H1 (cell line): Measurements from ENCODE around the gene ADCY2. TPM values are rescaled to one million over a fixed set of nuclear protein-coding genes. Genes with fewer than 3 reads are reported as not detected.

Source experiments
- CTCF ChIA-PET: fragments of 300-600 bp; sonication (Branson Sonifier 250); formaldehyde crosslinking; loops from one replicate; lab custom pipeline; 2021; ENCODE audit not compliant: partially characterized antibody; lab: Charles Lee
- POLR2A ChIA-PET: fragments of 300-600 bp; sonication (Branson Sonifier 250); formaldehyde crosslinking; loops from one replicate; lab custom pipeline; 2021; ENCODE audit warnings: inconsistent platforms; ENCODE audit not compliant: partially characterized antibody; lab: Charles Lee
- DNase-seq, 2 experiments: peaks; one replicate each; pipeline versions ENCODE4 v3.0.0 to v3.0.0-alpha.2; 2010 to 2022; ENCODE audit warnings: low spot score in 2 of 2, low read depth in 1 of 2, mixed read lengths in 1 of 2
- FAIRE-seq: peaks from 2 replicates; lab custom pipeline; 2011; peaks lifted over from hg19 to GRCh38; lab: Jason Lieb, UNC
- H2AFZ ChIP-seq: 2 replicates; pipeline ENCODE4 v1.8.1; 2012; ENCODE audit warnings: low read length, inconsistent platforms
- H2AK5ac ChIP-seq: 2 replicates; pipeline ENCODE4 v1.6.1; 2013; ENCODE audit warnings: low read depth, low read length
- H2BK120ac ChIP-seq: replicated peaks from 2 replicates; pipeline ENCODE3; 2013; ENCODE audit warnings: low read depth, low read length, inconsistent platforms
- H2BK12ac ChIP-seq: 2 replicates; pipeline ENCODE4 v1.6.1; 2013; ENCODE audit warnings: low read depth, low read length
- H2BK15ac ChIP-seq: 2 replicates; pipeline ENCODE4 v1.6.1; 2013; ENCODE audit warnings: low read length
- H2BK20ac ChIP-seq: 2 replicates; pipeline ENCODE4 v1.6.1; 2013; ENCODE audit warnings: low read length
- H2BK5ac ChIP-seq: 2 replicates; pipeline ENCODE4 v1.6.1; 2013; ENCODE audit warnings: low read depth, low read length
- H3K14ac ChIP-seq: 2 replicates; pipeline ENCODE4 v1.6.1; 2013; ENCODE audit warnings: inconsistent platforms; ENCODE audit not compliant: insufficient read length
- H3K18ac ChIP-seq: 2 replicates; pipeline ENCODE4 v1.6.1; 2013; ENCODE audit warnings: low read length; ENCODE audit errors: extremely low read depth
- H3K23ac ChIP-seq: 2 replicates; pipeline ENCODE4 v1.6.1; 2013; ENCODE audit warnings: inconsistent platforms; ENCODE audit not compliant: insufficient read length
- H3K23me2 ChIP-seq: 2 replicates; pipeline ENCODE4 v1.6.1; 2013; ENCODE audit warnings: low read depth, low read length
- H3K27ac ChIP-seq: 2 replicates; pipeline ENCODE4 v1.6.1; 2011; ENCODE audit warnings: low read depth, low read length, inconsistent platforms
- H3K27me3 ChIP-seq, 4 experiments: replicated peaks in 1 of 4; 1 replicate in 1 of 4; 2 replicates in 3 of 4; pipeline versions ENCODE4 v1.6.1 to v1.8.1; 2011 to 2013; ENCODE audit warnings: low read length in 3 of 4, mild to moderate bottlenecking in 3 of 4, inconsistent platforms in 2 of 4, mixed read lengths in 2 of 4, moderate library complexity in 1 of 4; ENCODE audit not compliant: control insufficient read depth in 3 of 4, insufficient read depth in 3 of 4; ENCODE audit errors: extremely low read depth in 1 of 4
- H3K36me3 ChIP-seq, 4 experiments: 2 replicates each; pipeline versions ENCODE4 v1.6.1 to v1.8.1; 2011 to 2013; ENCODE audit warnings: mild to moderate bottlenecking in 4 of 4, low read length in 3 of 4, moderate library complexity in 2 of 4, control low read depth in 1 of 4, inconsistent platforms in 1 of 4; ENCODE audit not compliant: insufficient read depth in 4 of 4, control insufficient read depth in 2 of 4
- H3K4ac ChIP-seq: replicated peaks from 2 replicates; pipeline ENCODE3; 2013; ENCODE audit warnings: low read length, low read depth, mixed read lengths, inconsistent platforms; ENCODE audit not compliant: insufficient read length
- H3K4me1 ChIP-seq, 4 experiments: replicated peaks in 1 of 4; 1 replicate in 1 of 4; 2 replicates in 3 of 4; pipeline versions ENCODE4 v1.6.1 to v1.8.1; 2011 to 2013; ENCODE audit warnings: low read length in 3 of 4, inconsistent platforms in 2 of 4, mixed read lengths in 1 of 4; ENCODE audit not compliant: insufficient read depth in 4 of 4, control insufficient read depth in 3 of 4
- H3K4me2 ChIP-seq, 2 experiments: 2 replicates each; pipeline versions ENCODE4 v1.6.1 to v1.8.1; 2011 to 2013; ENCODE audit warnings: low read depth in 2 of 2, low read length in 2 of 2, control low read depth in 1 of 2, inconsistent platforms in 1 of 2, mild to moderate bottlenecking in 1 of 2; ENCODE audit not compliant: insufficient read depth in 1 of 2
- H3K4me3 ChIP-seq, 4 experiments: fragments of 200-600, 300-600 bp in 1 of 4; sonication (generic), shearing (Covaris generic), sonication (Bioruptor Twin) in 1 of 4; 2 replicates each; pipeline versions ENCODE4 v1.5.1 to v1.8.1; 2011 to 2016; ENCODE audit warnings: low read length in 4 of 4, low read depth in 3 of 4, control low read depth in 2 of 4, inconsistent platforms in 2 of 4, mild to moderate bottlenecking in 2 of 4, mixed read lengths in 1 of 4, moderate library complexity in 1 of 4; ENCODE audit not compliant: insufficient read depth in 2 of 4; ENCODE audit errors: extremely low read depth in 1 of 4
- H3K56ac ChIP-seq: replicated peaks from 2 replicates; pipeline ENCODE3; 2013; ENCODE audit warnings: low read depth, mild to moderate bottlenecking, mixed read lengths, low read length, inconsistent platforms; ENCODE audit not compliant: insufficient read length
- H3K79me1 ChIP-seq: 2 replicates; pipeline ENCODE4 v1.6.1; 2013; ENCODE audit warnings: low read depth, low read length, control low read depth
- H3K79me2 ChIP-seq, 2 experiments: 2 replicates each; pipeline versions ENCODE4 v1.6.1 to v1.8.1; 2012 to 2013; ENCODE audit warnings: low read length in 2 of 2, mild to moderate bottlenecking in 2 of 2, inconsistent platforms in 1 of 2; ENCODE audit not compliant: insufficient read depth in 2 of 2, control insufficient read depth in 1 of 2
- H3K9ac ChIP-seq, 4 experiments: replicated peaks in 1 of 4; 1 replicate in 1 of 4; 2 replicates in 3 of 4; pipeline versions ENCODE4 v1.6.1 to v1.8.1; 2011 to 2013; ENCODE audit warnings: low read depth in 3 of 4, low read length in 3 of 4, control low read depth in 2 of 4, mild to moderate bottlenecking in 2 of 4, moderate library complexity in 2 of 4, inconsistent platforms in 1 of 4; ENCODE audit errors: extremely low read depth in 1 of 4
- H3K9me3 ChIP-seq, 2 experiments: 2 replicates each; pipeline versions ENCODE4 v1.6.1 to v1.8.1; 2012 to 2013; ENCODE audit warnings: mild to moderate bottlenecking in 2 of 2, moderate library complexity in 2 of 2, control low read depth in 1 of 2, inconsistent platforms in 1 of 2, low read depth in 1 of 2, low read length in 1 of 2, mixed read lengths in 1 of 2; ENCODE audit not compliant: insufficient read depth in 2 of 2
- H4K20me1 ChIP-seq, 2 experiments: replicated peaks in 1 of 2; 2 replicates each; pipeline versions ENCODE3 to v1.8.1; 2011 to 2013; ENCODE audit warnings: inconsistent platforms in 2 of 2, low read length in 2 of 2, mild to moderate bottlenecking in 1 of 2; ENCODE audit not compliant: insufficient read depth in 2 of 2, control insufficient read depth in 1 of 2
- H4K5ac ChIP-seq: 2 replicates; pipeline ENCODE4 v1.6.1; 2013; ENCODE audit warnings: low read length, low read depth, mixed read lengths, inconsistent platforms; ENCODE audit not compliant: insufficient read length
- H4K8ac ChIP-seq: 2 replicates; pipeline ENCODE4 v1.8.0; 2013; ENCODE audit warnings: mild to moderate bottlenecking, moderate library complexity, low read length, inconsistent platforms; ENCODE audit not compliant: insufficient read depth; ENCODE audit errors: extremely low read depth
- H4K91ac ChIP-seq: replicated peaks from 2 replicates; pipeline ENCODE3; 2013; ENCODE audit warnings: low read length, mixed read lengths, inconsistent platforms; ENCODE audit not compliant: insufficient read length
- BRCA1 ChIP-seq: IDR thresholded peaks from 2 replicates; pipeline ENCODE4 v1.6.1; 2012; ENCODE audit warnings: low read depth, low read length, improper control_type of control experiment
- CEBPB ChIP-seq: IDR thresholded peaks from 2 replicates; pipeline ENCODE4 v1.6.1; 2012; ENCODE audit warnings: low read depth, low read length
- CHD1 ChIP-seq: IDR thresholded peaks from 2 replicates; pipeline ENCODE4 v1.6.1; 2012; ENCODE audit warnings: low read depth, low read length, improper control_type of control experiment
- EP300 ChIP-seq, 2 experiments: IDR thresholded peaks; 1 replicate in 1 of 2; 2 replicates in 1 of 2; pipeline ENCODE4 v1.6.1; 2011 to 2012; ENCODE audit warnings: low read depth in 2 of 2, low read length in 2 of 2, mild to moderate bottlenecking in 2 of 2, borderline replicate concordance in 1 of 2, inconsistent platforms in 1 of 2, moderate library complexity in 1 of 2
- JUN ChIP-seq: IDR thresholded peaks from 2 replicates; pipeline ENCODE4 v1.6.1; 2011; ENCODE audit warnings: low read depth, mild to moderate bottlenecking, improper control_type of control experiment, low read length
- MAFK ChIP-seq: IDR thresholded peaks from 2 replicates; pipeline ENCODE4 v1.6.1; 2012; ENCODE audit warnings: low read depth, mild to moderate bottlenecking, improper control_type of control experiment, low read length
- PHF8 ChIP-seq: fragments of 200-600 bp; sonication (generic); conservative IDR thresholded peaks from 2 replicates; pipeline ENCODE4 v1.7.1; 2012; ENCODE audit warnings: low read depth, mild to moderate bottlenecking, inconsistent platforms, low read length, moderate library complexity
- RBBP5 ChIP-seq: IDR thresholded peaks from 2 replicates; pipeline ENCODE4 v1.7.1; 2012; ENCODE audit warnings: low read depth, mild to moderate bottlenecking, inconsistent platforms, low read length, moderate library complexity, borderline replicate concordance
- SP4 ChIP-seq: IDR thresholded peaks from 2 replicates; pipeline ENCODE4 v1.6.1; 2012; ENCODE audit warnings: low read length, inconsistent platforms
- SRF ChIP-seq: IDR thresholded peaks from 2 replicates; pipeline ENCODE4 v1.6.1; 2011; ENCODE audit warnings: mild to moderate bottlenecking, low read depth, low read length, moderate library complexity
- WGBS, 2 experiments: shearing (Covaris generic) in 1 of 2; methylation state at CpG; one replicate each; pipeline versions ENCODE4 v1.1.6 to v1.1.7; 2013 to 2015; ENCODE audit warnings: low lambda C conversion rate in 2 of 2, mixed read lengths in 2 of 2, inconsistent platforms in 1 of 2, low coverage in 1 of 2, missing lambda C conversion rate in 1 of 2; ENCODE audit not compliant: insufficient replicate concordance in 2 of 2, insufficient coverage in 1 of 2, insufficient read length in 1 of 2; ENCODE audit errors: extremely low coverage in 1 of 2, missing lambda C conversion rate in 1 of 2; 5-methylcytosine and 5-hydroxymethylcytosine counted together
- polyA plus RNA-seq, 7 experiments: library from polyadenylated mRNA; depleted of rRNA in 3 of 7; stranded (reverse) in 5 of 7; unstranded in 2 of 7; fragments of >200 nt in 5 of 7; fragments of 200-250 nt in 2 of 7; gene quantifications; 1 replicate in 5 of 7; 2 replicates in 1 of 7; 4 replicates in 1 of 7; pipeline versions ENCODE4 v1.2.1 to v1.2.3, GENCODE V29; 2011 to 2013; ENCODE audit warnings: missing spikeins in 2 of 7, mixed read lengths in 2 of 7
- total RNA-seq: library from RNA; stranded (reverse); fragmentation: NEBNext Ultra II Directional; extraction: Animal tissue kit (Norgen Biotek cat#: 25700); gene quantifications from 2 replicates; pipeline ENCODE4 v1.2.1, GENCODE V29; 2021

Gene ADCY2
- total and polyA plus RNA-seq, 2 of the 8 experiments (the other 6 are each of a cell fraction or from before 2014, with no cell fraction given): 35.8 to 122 TPM

DNA sequence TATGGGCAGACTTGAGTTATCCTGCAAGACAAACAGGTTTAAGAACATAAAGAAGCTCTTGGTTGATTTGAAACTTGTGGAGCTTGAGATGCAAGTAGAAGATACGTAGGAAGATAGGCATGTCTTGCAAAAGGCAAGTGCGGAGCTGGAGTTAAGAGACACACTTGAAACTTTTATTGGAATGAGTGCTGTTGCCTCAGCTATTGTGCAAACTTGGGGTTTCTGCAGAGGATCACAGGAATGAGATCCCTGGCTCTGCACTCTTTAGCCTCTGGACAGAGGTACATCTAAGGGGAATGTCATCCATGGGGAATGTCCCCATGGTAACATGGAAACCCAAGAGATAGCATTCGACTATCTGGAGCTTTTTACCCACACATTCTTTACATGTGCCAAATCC, 121.1 kb downstream of the ADCY2 start:
- Histone ChIP-seq H2BK15ac (no peak overlapping the region), H2AFZ (no peak overlapping the region), H3K79me2 (peaks cover 0 to 84% of the 10 kb centered on the region in 2 experiments; a peak in 2 of 4 replicates), H4K8ac (no peak overlapping the region), H3K4me3 (no peak overlapping the region), H3K79me1 (peaks cover 3% of the 10 kb centered on the region; the same call in 1 of the 2 replicates), H3K18ac (no peak overlapping the region), H3K4ac (no peak overlapping the region), H3K23me2 (no peaks in the 10 kb centered on the region; the same call in 1 of the 2 replicates), H2BK12ac (no peak overlapping the region; the same call in 1 of the 2 replicates), H2AK5ac (no peak overlapping the region), H3K23ac (no peak overlapping the region), H3K27ac (no peak overlapping the region), H4K20me1 (peaks cover 2 to 3% of the 10 kb centered on the region in 2 experiments), H3K4me1 (peaks cover 1 to 10% (median 7%) of the 10 kb centered on the region in 4 experiments; a peak in 5 of 7 replicates), H3K14ac (no peak overlapping the region), H2BK20ac (no peak overlapping the region), H3K4me2 (no peak overlapping the region)
- FAIRE-seq (no peak), DNase-seq (no peak)
- 91% methylated on average over 3 of the region's 3 CpGs; no CpG with 5 or more reads in 1 of the 2 experiments for WGBS, 2 experiments
- ChIA-PET CTCF (interaction anchor here (0.6 to 3.7 kb wide), 11 partner anchors 11 to 373 kb away, joined by 3 to 12 read pairs (median 3); no protein-coding TSS in a partner anchor), POLR2A (no interaction called here)
- no peak for TF ChIP-seq BRCA1
- no peak for TF ChIP-seq MAFK
- TF ChIP-seq CEBPB: no peak
- TF ChIP-seq SP4: no peak
- TF ChIP-seq JUN: no peak
- TF ChIP-seq RBBP5: no peak
- no peak for TF ChIP-seq PHF8
- TF ChIP-seq SRF: no peak
- TF ChIP-seq CHD1: no peak
- no peak for TF ChIP-seq EP300 (IDR thresholded peaks at IDR 0.05; ENCODE audit: borderline replicate concordance in 1 of 2, low read depth in 2 of 2, low read length in 2 of 2)
- TF ChIP-seq, all 59 proteins: peak for 0
- Histone ChIP-seq H2BK5ac (no peak overlapping the region), H2BK120ac (no peak overlapping the region), H3K56ac (no peak overlapping the region), H3K27me3 (no peaks in the 10 kb centered on the region), H3K9me3 (no peaks in the 10 kb centered on the region), H3K9ac (no peak overlapping the region), H4K5ac (no peak overlapping the region), H4K91ac (no peak overlapping the region), H3K36me3 (peaks cover 0 to 13% (median 7%) of the 10 kb centered on the region in 4 experiments; a peak in 5 of 8 replicates)
